HepG2 (cell line): ENCODE data around the gene PTGES. TPM values are rescaled to one million over a fixed set of nuclear protein-coding genes. Genes with fewer than 3 reads are reported as not detected.

ENCODE experiments used
- ATAC-seq: fragments of 200-7000 bp; cut with Tn5 transposase; 3 replicates; pipeline ENCODE4 v1.9.1; 2020; ENCODE audit warnings: mild to moderate bottlenecking, moderate library complexity
- BruUV-seq: library from RNA; stranded (reverse); fragments of 400-500 nt; replicated peaks from 2 replicates; lab custom pipeline; 2021; lab: Mats Ljungman, UMichigan
- CTCF ChIA-PET: fragments of 300-600 bp; formaldehyde crosslinking; extraction: SDS; loops from one replicate; lab custom pipeline; 2021; ENCODE audit warnings: low total read pairs, inconsistent platforms, low intra/inter-chr PET ratio; lab: Yijun Ruan, JAX
- POLR2A ChIA-PET: fragments of 350-600 bp; sonication (Branson Sonifier 250); formaldehyde crosslinking; loops from one replicate; lab custom pipeline; 2020; ENCODE audit warnings: antibody characterized with exemption, inconsistent platforms; lab: Yijun Ruan, JAX
- DNase-seq: peaks from one replicate; pipeline ENCODE4 v3.0.0-alpha.2; 2015; ENCODE audit warnings: low spot score
- FAIRE-seq: peaks from 3 replicates; lab custom pipeline; 2011; peaks lifted over from hg19 to GRCh38; lab: Jason Lieb, UNC
- H2AFZ ChIP-seq: one replicate; pipeline ENCODE4 v1.6.1; 2011; ENCODE audit warnings: low read length, inconsistent platforms
- H3K27ac ChIP-seq: fragments of 300-600 bp; 3 replicates; pipeline ENCODE4 v1.8.0; 2011; ENCODE audit warnings: mixed run types, mild to moderate bottlenecking, mixed read lengths, low read length, inconsistent platforms; ENCODE audit not compliant: insufficient read depth; ENCODE audit errors: extremely low read length
- H3K27me3 ChIP-seq, 2 experiments: fragments of 200-600 bp in 1 of 2; 2 replicates in 1 of 2; 3 replicates in 1 of 2; pipeline versions ENCODE4 v1.6.0 to v1.8.0; 2011; ENCODE audit warnings: low read length in 2 of 2, mild to moderate bottlenecking in 2 of 2, moderate library complexity in 2 of 2, inconsistent platforms in 1 of 2; ENCODE audit not compliant: insufficient read depth in 2 of 2, control insufficient read depth in 1 of 2
- H3K36me3 ChIP-seq, 2 experiments: fragments of 200-600 bp in 1 of 2; replicated peaks in 1 of 2; 2 replicates in 1 of 2; 3 replicates in 1 of 2; pipeline versions ENCODE4 v1.5.1 to v1.8.0; 2011; ENCODE audit warnings: low read length in 2 of 2, inconsistent platforms in 1 of 2; ENCODE audit not compliant: insufficient read depth in 2 of 2, control insufficient read depth in 1 of 2
- H3K4me1 ChIP-seq: 2 replicates; pipeline ENCODE4 v1.5.1; 2012; ENCODE audit warnings: low read length, inconsistent platforms; ENCODE audit not compliant: insufficient read depth
- H3K4me2 ChIP-seq: 2 replicates; pipeline ENCODE4 v1.6.0; 2011; ENCODE audit warnings: low read depth, low read length, inconsistent platforms
- H3K4me3 ChIP-seq, 3 experiments: fragments of 200-600 bp in 1 of 3; sonication (generic), shearing (Covaris generic) in 1 of 3; replicated peaks in 1 of 3; 2 replicates each; pipeline ENCODE4 v1.5.1; 2011 to 2016; ENCODE audit warnings: low read length in 3 of 3, inconsistent platforms in 2 of 3, low read depth in 2 of 3, mild to moderate bottlenecking in 2 of 3, control low read depth in 1 of 3, mixed read lengths in 1 of 3; ENCODE audit not compliant: insufficient read depth in 1 of 3
- H3K79me2 ChIP-seq: one replicate; pipeline ENCODE4 v1.6.1; 2011; ENCODE audit warnings: low read length, inconsistent platforms; ENCODE audit not compliant: insufficient read depth
- H3K9ac ChIP-seq: 2 replicates; pipeline ENCODE4 v1.6.0; 2011; ENCODE audit warnings: mild to moderate bottlenecking, low read depth, low read length, inconsistent platforms; ENCODE audit not compliant: insufficient read depth
- H3K9me3 ChIP-seq: 2 replicates; pipeline ENCODE4 v1.5.1; 2012; ENCODE audit warnings: mild to moderate bottlenecking, low read length
- H4K20me1 ChIP-seq: 2 replicates; pipeline ENCODE4 v1.6.0; 2011; ENCODE audit warnings: inconsistent platforms, mild to moderate bottlenecking, low read length, moderate library complexity; ENCODE audit not compliant: insufficient read depth
- ATRX ChIP-seq: sonication (generic); formaldehyde crosslinking; IDR thresholded peaks from 2 replicates; pipeline ENCODE4 v1.4.0; 2020; ENCODE audit warnings: missing genetic modification reagents, borderline replicate concordance
- E2F1 ChIP-seq: sonication (generic); formaldehyde crosslinking; IDR thresholded peaks from 2 replicates; pipeline ENCODE4 v1.5.0; 2020; ENCODE audit warnings: missing genetic modification reagents
- ESRRA ChIP-seq: sonication (generic); formaldehyde crosslinking; IDR thresholded peaks from 2 replicates; pipeline ENCODE4 v1.5.1; 2020; ENCODE audit warnings: mild to moderate bottlenecking, low read depth, missing genetic modification reagents
- FOXO1 ChIP-seq: sonication (generic); formaldehyde crosslinking; IDR thresholded peaks from 2 replicates; pipeline ENCODE4 v1.4.0; 2020; ENCODE audit warnings: missing genetic modification reagents
- HHEX ChIP-seq: IDR thresholded peaks from 2 replicates; pipeline ENCODE4 v1.6.1; 2016; ENCODE audit warnings: control low read depth
- MAF1 ChIP-seq: sonication (generic); formaldehyde crosslinking; IDR thresholded peaks from 2 replicates; pipeline ENCODE4 v1.5.0; 2020; ENCODE audit warnings: missing genetic modification reagents, borderline replicate concordance
- NBN ChIP-seq: fragments of 450-650 bp; conservative IDR thresholded peaks from 2 replicates; pipeline ENCODE4 v1.6.1; 2017
- NR2F2 ChIP-seq: IDR thresholded peaks from 2 replicates; pipeline ENCODE4 v1.6.1; 2012; ENCODE audit warnings: low read depth, inconsistent platforms, borderline replicate concordance
- NR3C1 ChIP-seq: sonication (generic); formaldehyde crosslinking; IDR thresholded peaks from 2 replicates; pipeline ENCODE4 v1.4.0; 2020; ENCODE audit warnings: missing genetic modification reagents
- PAXIP1 ChIP-seq: sonication (generic); formaldehyde crosslinking; conservative IDR thresholded peaks from 2 replicates; pipeline ENCODE4 v1.4.0; 2020; ENCODE audit warnings: mild to moderate bottlenecking, missing genetic modification reagents, moderate library complexity
- POLR2A ChIP-seq, 2 experiments: IDR thresholded peaks; 2 replicates each; pipeline ENCODE4 v1.6.1; 2011; ENCODE audit warnings: low read depth in 2 of 2, low read length in 2 of 2, mild to moderate bottlenecking in 1 of 2, moderate library complexity in 1 of 2; ENCODE audit not compliant: insufficient read depth in 1 of 2
- RARA ChIP-seq: IDR thresholded peaks from 2 replicates; pipeline ENCODE4 v1.6.1; 2016; ENCODE audit warnings: missing genetic modification reagents, missing compliant biosample characterization
- RCOR2 ChIP-seq: IDR thresholded peaks from 2 replicates; pipeline ENCODE4 v1.6.1; 2016; ENCODE audit warnings: missing biosample characterization, missing genetic modification reagents
- TOE1 ChIP-seq: sonication (generic); formaldehyde crosslinking; IDR thresholded peaks from 2 replicates; pipeline ENCODE4 v1.4.0; 2020; ENCODE audit warnings: mild to moderate bottlenecking, missing genetic modification reagents
- XBP1 ChIP-seq: sonication (generic); formaldehyde crosslinking; IDR thresholded peaks from 2 replicates; pipeline ENCODE4 v1.5.0; 2020; ENCODE audit warnings: missing genetic modification reagents
- ZIK1 ChIP-seq: sonication (generic); formaldehyde crosslinking; IDR thresholded peaks from 2 replicates; pipeline ENCODE4 v1.5.0; 2020; ENCODE audit warnings: mild to moderate bottlenecking, low read depth, missing genetic modification reagents, borderline replicate concordance
- ZMAT3 ChIP-seq: sonication (generic); formaldehyde crosslinking; conservative IDR thresholded peaks from 2 replicates; pipeline ENCODE4 v1.7.0; 2021; ENCODE audit warnings: missing genetic modification reagents
- ZNF101 ChIP-seq: sonication (generic); formaldehyde crosslinking; IDR thresholded peaks from 2 replicates; pipeline ENCODE4 v1.4.0; 2020; ENCODE audit warnings: mild to moderate bottlenecking, low read depth, missing genetic modification reagents, borderline replicate concordance
- ZNF576 ChIP-seq: sonication (generic); formaldehyde crosslinking; IDR thresholded peaks from 2 replicates; pipeline ENCODE4 v1.4.0; 2020; ENCODE audit warnings: mild to moderate bottlenecking, missing genetic modification reagents
- ZNF891 ChIP-seq: sonication (generic); formaldehyde crosslinking; IDR thresholded peaks from 2 replicates; pipeline ENCODE4 v1.5.0; 2020; ENCODE audit warnings: mild to moderate bottlenecking, missing genetic modification reagents
- WGBS: methylation state at CpG from one replicate; pipeline ENCODE4 v1.1.6; 2017; ENCODE audit warnings: low lambda C conversion rate; 5-methylcytosine and 5-hydroxymethylcytosine counted together
- in situ Hi-C: cut with HindIII; loops from 2 replicates; pipeline ENCODE4 v1.10.0; 2017; ENCODE audit warnings: low pct_unique_long_range_greater_than_20kb; ENCODE audit not compliant: extremely low pct_ligation_motif_present
- intact Hi-C: fragments of 100-400 bp; cut with micrococcal nuclease; formaldehyde crosslinking; loops from one replicate; pipeline ENCODE4 v1.10.0; 2022; ENCODE audit not compliant: unreplicated experiment
- polyA plus RNA-seq, 8 experiments: library from polyadenylated mRNA; depleted of rRNA in 3 of 8; stranded (reverse) in 7 of 8; unstranded in 1 of 8; fragments of >200 nt; fragmentation: Illumina TruSeq in 4 of 8; extraction: Trizol in 4 of 8; gene quantifications; 2 replicates each; pipeline versions ENCODE4 v1.2.1 to v1.2.3, GENCODE V29; 2011 to 2016; ENCODE audit warnings: low read depth in 4 of 8, missing spikeins in 1 of 8, mixed read lengths in 1 of 8; ENCODE audit not compliant: insufficient read depth in 1 of 8
- total RNA-seq, 5 experiments: library from RNA; depleted of rRNA; stranded (reverse); fragments of >200 nt; fragmentation: Illumina TruSeq; extraction: Trizol; gene quantifications; 2 replicates each; pipeline ENCODE4 v1.2.3, GENCODE V29; 2016; ENCODE audit warnings: low read depth in 1 of 5

The PTGES gene
- total and polyA plus RNA-seq, 2 of the 13 experiments (the other 11 are each of a cell fraction or from before 2014, with no cell fraction given): 0.07 TPM; not detected in 1

- H3K9ac ChIP-seq: no peak overlapping the region
- H3K4me1 ChIP-seq: 0 out of 2 replicates have a peak, but pooled peaks cover 5% of the 10 kb centered on the region
- H3K4me2 ChIP-seq: no peak overlapping the region
- no peak overlapping the region for H2AFZ ChIP-seq
- TF ChIP-seq ZNF576 (CRISPR knock-in tag) (no peak), RARA (CRISPR knock-in tag) (no peak), ESRRA (no peak), TOE1 (CRISPR knock-in tag) (no peak), HHEX (CRISPR knock-in tag) (no peak), POLR2A (IDR thresholded peaks at IDR 0.05; ENCODE audit: insufficient read depth in 1 of 2, low read depth in 2 of 2, low read length in 2 of 2) (no peak), NR3C1 (no peak), ZMAT3 (CRISPR knock-in tag) (no peak), ZIK1 (CRISPR knock-in tag) (no peak), NBN (no peak), RCOR2 (CRISPR knock-in tag) (no peak), FOXO1 (CRISPR knock-in tag) (no peak), PAXIP1 (CRISPR knock-in tag) (no peak), E2F1 (CRISPR knock-in tag) (no peak), XBP1 (CRISPR knock-in tag) (no peak), ZNF101 (CRISPR knock-in tag) (no peak), NR2F2 (no peak), ATRX (CRISPR knock-in tag) (no peak), ZNF891 (CRISPR knock-in tag) (no peak), MAF1 (CRISPR knock-in tag) (no peak)
- intact Hi-C loops: no loop called here
- DNase-seq: no peak
- BruUV-seq: no TSS peak
- ChIA-PET CTCF (no interaction called here), POLR2A (no interaction called here)
- H3K27ac ChIP-seq: no peak overlapping the region
- no peaks in the 10 kb centered on the region for H3K9me3 ChIP-seq
- no peak for FAIRE-seq
- ATAC-seq: no peak
- WGBS: 40% methylated on average over 11 of the region's 13 CpGs
- H3K4me3 ChIP-seq: no peak overlapping the region
- H3K27me3 ChIP-seq: peaks cover 6 to 52% of the 10 kb centered on the region in 2 experiments; a peak in 3 of 5 replicates
- no peaks in the 10 kb centered on the region for H3K36me3 ChIP-seq
- no peaks in the 10 kb centered on the region for H3K79me2 ChIP-seq
- in situ Hi-C loops: no loop called here
- no peaks in the 10 kb centered on the region for H4K20me1 ChIP-seq
These were observed 12.0 kb downstream of the PTGES start for GRCh38 chr9:129740666-129741464.
